WTC11 (cell line): ENCODE results near the gene SPOUT1. TPM values are rescaled to one million over a fixed set of nuclear protein-coding genes. Genes with fewer than 3 reads are reported as not detected.
A peak's percentile ranks its signal among the peaks of the same experiment; 100 is the strongest.

ENCODE experiments used
- ATAC-seq: fragments of 200-7000 bp; cut with Tn5 transposase; 2 replicates; pipeline ENCODE4 v1.10.0; 2021; ENCODE audit warnings: mild to moderate bottlenecking, moderate library complexity
- CTCF ChIA-PET: fragments of 300-600 bp; sonication (Branson Sonifier 250); formaldehyde crosslinking; loops from one replicate; lab custom pipeline; 2021; ENCODE audit warnings: antibody characterized with exemption; lab: Charles Lee
- POLR2A ChIA-PET: fragments of 350-600 bp; sonication (Branson Sonifier 250); formaldehyde crosslinking; loops from one replicate; lab custom pipeline; 2021; ENCODE audit warnings: antibody characterized with exemption; lab: Charles Lee
- DNase-seq: peaks from one replicate; pipeline ENCODE4 v3.0.0; 2021; ENCODE audit warnings: low spot score
- H3K27ac Mint-ChIP-seq: 2 replicates; pipeline ENCODE4 v1.8.0; 2021; ENCODE audit warnings: mixed read lengths
- H3K27me3 Mint-ChIP-seq: 2 replicates; pipeline ENCODE4 v1.8.0; 2021; ENCODE audit warnings: low read depth, mild to moderate bottlenecking, moderate library complexity, mixed read lengths
- H3K36me3 Mint-ChIP-seq: 2 replicates; pipeline ENCODE4 v1.8.0; 2021; ENCODE audit warnings: mixed read lengths
- H3K4me1 Mint-ChIP-seq: 2 replicates; pipeline ENCODE4 v1.8.0; 2022; ENCODE audit warnings: mixed read lengths
- H3K4me3 Mint-ChIP-seq: 2 replicates; pipeline ENCODE4 v1.8.0; 2021; ENCODE audit warnings: mild to moderate bottlenecking, moderate library complexity, mixed read lengths
- H3K9me3 Mint-ChIP-seq: 2 replicates; pipeline ENCODE4 v1.8.0; 2021; ENCODE audit warnings: mixed read lengths
- ESRRA ChIP-seq: sonication (generic); formaldehyde crosslinking; IDR thresholded peaks from 2 replicates; pipeline ENCODE4 v1.8.1; 2022; ENCODE audit warnings: mild to moderate bottlenecking, missing genetic modification reagents, borderline replicate concordance
- GRHL2 ChIP-seq: fragments of 250-450 bp; sonication (Bioruptor Pico); IDR thresholded peaks from 2 replicates; pipeline ENCODE4 v1.8.0; 2022; ENCODE audit warnings: mild to moderate bottlenecking, moderate library complexity; ENCODE audit not compliant: insufficient replicate concordance, severe bottlenecking
- KAT7 ChIP-seq: sonication (generic); formaldehyde crosslinking; IDR thresholded peaks from 2 replicates; pipeline ENCODE4 v1.8.1; 2023; ENCODE audit warnings: missing genetic modification reagents, mild to moderate bottlenecking, borderline replicate concordance
- NR1H2 ChIP-seq: sonication (generic); formaldehyde crosslinking; IDR thresholded peaks from 2 replicates; pipeline ENCODE4 v1.9.0; 2021; ENCODE audit warnings: mild to moderate bottlenecking, moderate library complexity, missing genetic modification reagents
- SMAD3 ChIP-seq: sonication (generic); formaldehyde crosslinking; IDR thresholded peaks from 2 replicates; pipeline ENCODE4 v1.8.0; 2022; ENCODE audit warnings: missing genetic modification reagents, mild to moderate bottlenecking, borderline replicate concordance
- ZNF121 ChIP-seq: sonication (generic); formaldehyde crosslinking; IDR thresholded peaks from 2 replicates; pipeline ENCODE4 v1.8.0; 2023; ENCODE audit warnings: missing genetic modification reagents
- ZNF263 ChIP-seq: sonication (generic); formaldehyde crosslinking; IDR thresholded peaks from 2 replicates; pipeline ENCODE4 v1.8.1; 2022; ENCODE audit warnings: low read depth, mild to moderate bottlenecking, moderate library complexity, missing genetic modification reagents
- total RNA-seq: library from RNA; stranded (reverse); gene quantifications from 3 replicates; pipeline ENCODE4 v1.2.3, GENCODE V29; 2021
- TF ChIP-seq, protein P1 (sequence below): sonication (generic); formaldehyde crosslinking; IDR thresholded peaks from 2 replicates; pipeline ENCODE4 v1.8.1; 2022; ENCODE audit warnings: missing genetic modification reagents, borderline replicate concordance
- TF ChIP-seq, protein P2 (sequence below): sonication (generic); formaldehyde crosslinking; IDR thresholded peaks from 2 replicates; pipeline ENCODE4 v1.8.1; 2023; ENCODE audit warnings: mild to moderate bottlenecking, moderate library complexity, missing genetic modification reagents
- TF ChIP-seq, protein P3 (sequence below): sonication (generic); formaldehyde crosslinking; IDR thresholded peaks from 2 replicates; pipeline ENCODE4 v1.8.1; 2023; ENCODE audit warnings: mild to moderate bottlenecking, missing genetic modification reagents, moderate library complexity
- TF ChIP-seq, protein P4 (sequence below): sonication (generic); formaldehyde crosslinking; IDR thresholded peaks from 2 replicates; pipeline ENCODE4 v1.8.1; 2022; ENCODE audit warnings: mild to moderate bottlenecking, missing genetic modification reagents, moderate library complexity, borderline replicate concordance
- TF ChIP-seq, protein P5 (sequence below): sonication (generic); formaldehyde crosslinking; IDR thresholded peaks from 2 replicates; pipeline ENCODE4 v1.8.0; 2022; ENCODE audit warnings: mild to moderate bottlenecking, missing genetic modification reagents
- TF ChIP-seq, protein P6 (sequence below): fragments of 250-450 bp; sonication (Bioruptor Pico); IDR thresholded peaks from 2 replicates; pipeline ENCODE4 v1.8.0; 2021; ENCODE audit warnings: mild to moderate bottlenecking
- TF ChIP-seq, protein P7 (sequence below): sonication (generic); formaldehyde crosslinking; IDR thresholded peaks from 2 replicates; pipeline ENCODE4 v1.8.1; 2023; ENCODE audit warnings: mild to moderate bottlenecking, missing genetic modification reagents, borderline replicate concordance
- TF ChIP-seq, protein P8 (sequence below): fragments of 250-450 bp; sonication (Bioruptor Pico); conservative IDR thresholded peaks from 2 replicates; pipeline ENCODE4 v1.9.0; 2021; ENCODE audit warnings: mild to moderate bottlenecking

The SPOUT1 gene
- total RNA-seq, 1 experiment from 2014 or later, result 79.3 TPM

DNA sequence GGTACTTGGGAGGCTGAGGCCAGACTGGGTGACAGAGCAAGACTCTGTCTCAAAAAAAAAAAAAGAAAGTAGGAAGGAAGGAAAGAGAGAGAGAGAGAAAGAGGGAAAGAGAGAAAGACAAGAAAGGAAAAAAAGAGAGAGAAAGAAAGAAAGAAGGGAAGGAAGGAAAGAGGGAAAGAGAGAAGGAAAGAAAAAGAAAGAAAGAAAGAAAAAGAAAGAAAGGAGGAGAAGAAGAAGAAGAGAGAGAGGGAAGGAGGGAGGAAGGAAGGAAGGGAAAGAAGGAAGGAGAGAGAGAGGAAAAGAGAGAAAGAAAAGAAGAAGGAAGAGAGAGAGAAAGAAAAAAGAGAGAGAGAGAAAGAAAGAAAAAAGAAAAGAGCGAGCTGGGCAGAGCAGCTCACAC is 54.8 kb downstream of the SPOUT1 start:
- no peak for ATAC-seq
- TF ChIP-seq, protein P1, sequence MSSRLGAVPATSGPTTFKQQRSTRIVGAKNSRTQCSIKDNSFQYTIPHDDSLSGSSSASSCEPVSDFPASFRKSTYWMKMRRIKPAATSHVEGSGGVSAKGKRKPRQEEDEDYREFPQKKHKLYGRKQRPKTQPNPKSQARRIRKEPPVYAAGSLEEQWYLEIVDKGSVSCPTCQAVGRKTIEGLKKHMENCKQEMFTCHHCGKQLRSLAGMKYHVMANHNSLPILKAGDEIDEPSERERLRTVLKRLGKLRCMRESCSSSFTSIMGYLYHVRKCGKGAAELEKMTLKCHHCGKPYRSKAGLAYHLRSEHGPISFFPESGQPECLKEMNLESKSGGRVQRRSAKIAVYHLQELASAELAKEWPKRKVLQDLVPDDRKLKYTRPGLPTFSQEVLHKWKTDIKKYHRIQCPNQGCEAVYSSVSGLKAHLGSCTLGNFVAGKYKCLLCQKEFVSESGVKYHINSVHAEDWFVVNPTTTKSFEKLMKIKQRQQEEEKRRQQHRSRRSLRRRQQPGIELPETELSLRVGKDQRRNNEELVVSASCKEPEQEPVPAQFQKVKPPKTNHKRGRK (CRISPR knock-in tag), result 0 out of 2 replicates have a peak, but pooled peaks have one; percentile 30
- TF ChIP-seq, protein P2, sequence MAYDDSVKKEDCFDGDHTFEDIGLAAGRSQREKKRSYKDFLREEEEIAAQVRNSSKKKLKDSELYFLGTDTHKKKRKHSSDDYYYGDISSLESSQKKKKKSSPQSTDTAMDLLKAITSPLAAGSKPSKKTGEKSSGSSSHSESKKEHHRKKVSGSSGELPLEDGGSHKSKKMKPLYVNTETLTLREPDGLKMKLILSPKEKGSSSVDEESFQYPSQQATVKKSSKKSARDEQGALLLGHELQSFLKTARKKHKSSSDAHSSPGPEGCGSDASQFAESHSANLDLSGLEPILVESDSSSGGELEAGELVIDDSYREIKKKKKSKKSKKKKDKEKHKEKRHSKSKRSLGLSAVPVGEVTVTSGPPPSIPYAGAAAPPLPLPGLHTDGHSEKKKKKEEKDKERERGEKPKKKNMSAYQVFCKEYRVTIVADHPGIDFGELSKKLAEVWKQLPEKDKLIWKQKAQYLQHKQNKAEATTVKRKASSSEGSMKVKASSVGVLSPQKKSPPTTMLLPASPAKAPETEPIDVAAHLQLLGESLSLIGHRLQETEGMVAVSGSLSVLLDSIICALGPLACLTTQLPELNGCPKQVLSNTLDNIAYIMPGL, result no peak
- Mint-ChIP-seq H3K4me1 (peaks cover 9% of the 10 kb centered on the region), H3K27me3 (peaks cover 11% of the 10 kb centered on the region), H3K36me3 (no peaks in the 10 kb centered on the region), H3K9me3 (peaks cover 6% of the 10 kb centered on the region; the same call in 1 of the 2 replicates), H3K27ac (no peak overlapping the region), H3K4me3 (no peak overlapping the region)
- ChIA-PET CTCF (no interaction called here), POLR2A (no interaction called here)
- no peak for DNase-seq

DNA sequence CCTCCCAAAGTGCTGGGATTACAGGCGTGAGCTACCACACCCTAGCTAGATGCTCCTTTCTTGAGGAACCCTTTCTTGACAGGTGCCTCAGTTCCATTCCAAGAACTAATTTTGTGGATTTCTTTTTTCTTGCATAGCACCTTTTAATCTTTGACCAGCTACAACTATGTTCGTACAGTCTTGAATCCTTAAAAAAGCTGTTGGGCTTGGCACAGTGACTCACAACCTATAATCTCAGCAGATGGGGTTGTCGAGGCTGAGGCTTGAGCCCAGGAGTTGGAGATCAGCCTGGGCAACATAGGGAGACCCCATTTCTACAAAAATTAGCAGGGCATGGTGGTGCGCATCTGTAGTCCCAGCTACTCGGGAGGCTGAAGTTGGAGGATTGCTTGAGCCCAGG is 56.5 kb downstream of the SPOUT1 start:
- peak overlapping the region; percentile 85 for H3K4me3 Mint-ChIP-seq
- ATAC-seq, result no peak
- H3K27me3 Mint-ChIP-seq, result peaks cover 2% of the 10 kb centered on the region; the same call in 1 of the 2 replicates
- H3K36me3 Mint-ChIP-seq, result no peaks in the 10 kb centered on the region
- CTCF ChIA-PET, result interaction anchor here (1.1 to 3.4 kb wide), 3 partner anchors 8 to 40 kb away, joined by 3 to 20 read pairs (median 3); no protein-coding TSS in a partner anchor
- TF ChIP-seq, protein P3, sequence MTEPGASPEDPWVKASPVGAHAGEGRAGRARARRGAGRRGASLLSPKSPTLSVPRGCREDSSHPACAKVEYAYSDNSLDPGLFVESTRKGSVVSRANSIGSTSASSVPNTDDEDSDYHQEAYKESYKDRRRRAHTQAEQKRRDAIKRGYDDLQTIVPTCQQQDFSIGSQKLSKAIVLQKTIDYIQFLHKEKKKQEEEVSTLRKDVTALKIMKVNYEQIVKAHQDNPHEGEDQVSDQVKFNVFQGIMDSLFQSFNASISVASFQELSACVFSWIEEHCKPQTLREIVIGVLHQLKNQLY (CRISPR knock-in tag), result no peak
- TF ChIP-seq, protein P4, sequence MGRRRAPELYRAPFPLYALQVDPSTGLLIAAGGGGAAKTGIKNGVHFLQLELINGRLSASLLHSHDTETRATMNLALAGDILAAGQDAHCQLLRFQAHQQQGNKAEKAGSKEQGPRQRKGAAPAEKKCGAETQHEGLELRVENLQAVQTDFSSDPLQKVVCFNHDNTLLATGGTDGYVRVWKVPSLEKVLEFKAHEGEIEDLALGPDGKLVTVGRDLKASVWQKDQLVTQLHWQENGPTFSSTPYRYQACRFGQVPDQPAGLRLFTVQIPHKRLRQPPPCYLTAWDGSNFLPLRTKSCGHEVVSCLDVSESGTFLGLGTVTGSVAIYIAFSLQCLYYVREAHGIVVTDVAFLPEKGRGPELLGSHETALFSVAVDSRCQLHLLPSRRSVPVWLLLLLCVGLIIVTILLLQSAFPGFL (CRISPR knock-in tag), result no peak
- TF ChIP-seq, protein P5, sequence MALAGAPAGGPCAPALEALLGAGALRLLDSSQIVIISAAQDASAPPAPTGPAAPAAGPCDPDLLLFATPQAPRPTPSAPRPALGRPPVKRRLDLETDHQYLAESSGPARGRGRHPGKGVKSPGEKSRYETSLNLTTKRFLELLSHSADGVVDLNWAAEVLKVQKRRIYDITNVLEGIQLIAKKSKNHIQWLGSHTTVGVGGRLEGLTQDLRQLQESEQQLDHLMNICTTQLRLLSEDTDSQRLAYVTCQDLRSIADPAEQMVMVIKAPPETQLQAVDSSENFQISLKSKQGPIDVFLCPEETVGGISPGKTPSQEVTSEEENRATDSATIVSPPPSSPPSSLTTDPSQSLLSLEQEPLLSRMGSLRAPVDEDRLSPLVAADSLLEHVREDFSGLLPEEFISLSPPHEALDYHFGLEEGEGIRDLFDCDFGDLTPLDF, result no peak
- no peak for TF ChIP-seq ZNF121 (CRISPR knock-in tag)
- no peak for TF ChIP-seq NR1H2 (CRISPR knock-in tag)
- TF ChIP-seq KAT7 (CRISPR knock-in tag), result no peak
- TF ChIP-seq ESRRA (CRISPR knock-in tag), result no peak
- TF ChIP-seq, protein P6, sequence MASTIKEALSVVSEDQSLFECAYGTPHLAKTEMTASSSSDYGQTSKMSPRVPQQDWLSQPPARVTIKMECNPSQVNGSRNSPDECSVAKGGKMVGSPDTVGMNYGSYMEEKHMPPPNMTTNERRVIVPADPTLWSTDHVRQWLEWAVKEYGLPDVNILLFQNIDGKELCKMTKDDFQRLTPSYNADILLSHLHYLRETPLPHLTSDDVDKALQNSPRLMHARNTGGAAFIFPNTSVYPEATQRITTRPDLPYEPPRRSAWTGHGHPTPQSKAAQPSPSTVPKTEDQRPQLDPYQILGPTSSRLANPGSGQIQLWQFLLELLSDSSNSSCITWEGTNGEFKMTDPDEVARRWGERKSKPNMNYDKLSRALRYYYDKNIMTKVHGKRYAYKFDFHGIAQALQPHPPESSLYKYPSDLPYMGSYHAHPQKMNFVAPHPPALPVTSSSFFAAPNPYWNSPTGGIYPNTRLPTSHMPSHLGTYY (CRISPR knock-in tag), result no peak
- TF ChIP-seq, protein P7, sequence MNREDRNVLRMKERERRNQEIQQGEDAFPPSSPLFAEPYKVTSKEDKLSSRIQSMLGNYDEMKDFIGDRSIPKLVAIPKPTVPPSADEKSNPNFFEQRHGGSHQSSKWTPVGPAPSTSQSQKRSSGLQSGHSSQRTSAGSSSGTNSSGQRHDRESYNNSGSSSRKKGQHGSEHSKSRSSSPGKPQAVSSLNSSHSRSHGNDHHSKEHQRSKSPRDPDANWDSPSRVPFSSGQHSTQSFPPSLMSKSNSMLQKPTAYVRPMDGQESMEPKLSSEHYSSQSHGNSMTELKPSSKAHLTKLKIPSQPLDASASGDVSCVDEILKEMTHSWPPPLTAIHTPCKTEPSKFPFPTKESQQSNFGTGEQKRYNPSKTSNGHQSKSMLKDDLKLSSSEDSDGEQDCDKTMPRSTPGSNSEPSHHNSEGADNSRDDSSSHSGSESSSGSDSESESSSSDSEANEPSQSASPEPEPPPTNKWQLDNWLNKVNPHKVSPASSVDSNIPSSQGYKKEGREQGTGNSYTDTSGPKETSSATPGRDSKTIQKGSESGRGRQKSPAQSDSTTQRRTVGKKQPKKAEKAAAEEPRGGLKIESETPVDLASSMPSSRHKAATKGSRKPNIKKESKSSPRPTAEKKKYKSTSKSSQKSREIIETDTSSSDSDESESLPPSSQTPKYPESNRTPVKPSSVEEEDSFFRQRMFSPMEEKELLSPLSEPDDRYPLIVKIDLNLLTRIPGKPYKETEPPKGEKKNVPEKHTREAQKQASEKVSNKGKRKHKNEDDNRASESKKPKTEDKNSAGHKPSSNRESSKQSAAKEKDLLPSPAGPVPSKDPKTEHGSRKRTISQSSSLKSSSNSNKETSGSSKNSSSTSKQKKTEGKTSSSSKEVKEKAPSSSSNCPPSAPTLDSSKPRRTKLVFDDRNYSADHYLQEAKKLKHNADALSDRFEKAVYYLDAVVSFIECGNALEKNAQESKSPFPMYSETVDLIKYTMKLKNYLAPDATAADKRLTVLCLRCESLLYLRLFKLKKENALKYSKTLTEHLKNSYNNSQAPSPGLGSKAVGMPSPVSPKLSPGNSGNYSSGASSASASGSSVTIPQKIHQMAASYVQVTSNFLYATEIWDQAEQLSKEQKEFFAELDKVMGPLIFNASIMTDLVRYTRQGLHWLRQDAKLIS (CRISPR knock-in tag), result no peak
- TF ChIP-seq ZNF263 (CRISPR knock-in tag), result no peak
- no peak for TF ChIP-seq SMAD3 (CRISPR knock-in tag)
- TF ChIP-seq GRHL2 (CRISPR knock-in tag), result no peak
- TF ChIP-seq, protein P8, sequence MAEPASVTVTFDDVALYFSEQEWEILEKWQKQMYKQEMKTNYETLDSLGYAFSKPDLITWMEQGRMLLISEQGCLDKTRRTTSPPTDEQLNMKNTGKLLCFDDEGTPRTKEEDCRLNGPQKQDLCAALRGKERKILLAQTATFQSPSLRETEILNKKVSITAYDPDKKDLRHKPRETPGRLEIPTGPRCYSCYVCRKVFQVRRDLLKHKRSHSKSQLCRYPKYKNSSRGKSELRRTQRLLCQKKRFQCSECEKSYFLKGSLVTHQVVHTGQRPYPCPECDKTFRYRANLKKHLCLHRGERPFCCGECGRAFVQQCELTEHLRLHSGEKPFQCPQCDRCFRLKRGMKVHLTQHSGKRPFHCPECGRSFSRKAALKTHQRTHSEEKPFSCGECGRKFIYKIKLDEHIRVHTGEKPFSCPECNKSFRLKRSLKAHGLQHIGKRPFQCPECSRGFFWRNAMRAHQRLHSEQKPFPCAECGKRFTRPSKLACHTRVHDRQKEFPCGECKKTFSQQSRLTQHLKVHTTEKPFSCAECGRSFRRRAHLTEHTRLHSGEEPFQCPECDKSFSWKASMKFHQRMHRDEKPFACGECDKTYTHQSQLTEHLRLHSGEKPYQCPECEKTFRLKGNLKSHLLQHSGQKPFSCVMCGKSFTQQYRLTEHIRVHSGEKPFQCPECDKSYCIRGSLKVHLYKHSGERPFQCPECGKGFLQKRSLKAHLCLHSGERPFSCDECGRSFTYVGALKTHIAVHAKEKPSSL (CRISPR knock-in tag), result no peak
- DNase-seq, result no peak
- H3K4me1 Mint-ChIP-seq, result peaks cover 9% of the 10 kb centered on the region
- H3K27ac Mint-ChIP-seq, result peak overlapping the region; percentile 23; the same call in 1 of the 2 replicates
- POLR2A ChIA-PET, result interaction anchor here (0.6 kb wide), 1 partner anchor 12 kb away, joined by 3 read pairs; no protein-coding TSS in a partner anchor
- no peaks in the 10 kb centered on the region for H3K9me3 Mint-ChIP-seq
